Stimulated activated CD8-positive, alpha-beta memory T cell treated with anti-CD3 and anti-CD28 coated beads, Interleukin-4, amount 100 ng/mL, for 4 hours (primary cell): ENCODE data around the gene CDY2B.
"Not testable (repeated sequence)": the region's sequence is repeated elsewhere in the genome, so short reads cannot be mapped to it uniquely, and the experiment has no call there.

Experiments used
- DNase-seq, 2 donors: peaks; one replicate each; pipeline ENCODE4 v3.0.0-alpha.2; 2020; ENCODE audit warnings: low read depth in 2 of 2, low spot score in 1 of 2

Gene CDY2B

GRCh38 chrY:17880120-17880519 lies at the start of gene CDY2B:
CDY2B (minus strand) TSS chrY:17880220; CDS start chrY:17879892, 328 bp downstream.
- not testable (repeated sequence) for DNase-seq

GRCh38 chrY:17908009-17908408 lies 28.0 kb upstream of the CDY2B start:
- not testable (repeated sequence) for DNase-seq

GRCh38 chrY:17907351-17907750 lies 27.3 kb upstream of the CDY2B start:
- not testable (repeated sequence) for DNase-seq

GRCh38 chrY:17881697-17882096 lies 1.7 kb upstream of the CDY2B start:
- DNase-seq, result not testable (repeated sequence)

- not testable (repeated sequence) for DNase-seq
Measured at GRCh38 chrY:17876767-17877166, 3.3 kb downstream of the CDY2B start.

- DNase-seq, result not testable (repeated sequence)
Measured at GRCh38 chrY:17875401-17875800, 4.6 kb downstream of the CDY2B start.

- not testable (repeated sequence) for DNase-seq
Measured at GRCh38 chrY:17871194-17871903, 8.7 kb downstream of the CDY2B start.

GRCh38 chrY:17870737-17871136 lies 9.3 kb downstream of the CDY2B start:
- not testable (repeated sequence) for DNase-seq

GRCh38 chrY:17867850-17868249 lies 12.2 kb downstream of the CDY2B start:
- DNase-seq, result not testable (repeated sequence)

- not testable (repeated sequence) for DNase-seq
Measured at GRCh38 chrY:17860634-17861033, 19.4 kb downstream of the CDY2B start.

GRCh38 chrY:17856963-17857848 lies 22.8 kb downstream of the CDY2B start:
- not testable (repeated sequence) for DNase-seq

- not testable (repeated sequence) for DNase-seq
Measured at GRCh38 chrY:17856508-17856907, 23.5 kb downstream of the CDY2B start.

GRCh38 chrY:17849131-17849530 lies 30.9 kb downstream of the CDY2B start:
- not testable (repeated sequence) for DNase-seq

- not testable (repeated sequence) for DNase-seq
Measured at GRCh38 chrY:17832149-17832548, 47.9 kb downstream of the CDY2B start.
